NCI-H345 (cell line): Measurements from ENCODE around the gene TAB3.
"Not testable (repeated sequence)": the region's sequence is repeated elsewhere in the genome, so short reads cannot be mapped to it uniquely, and the experiment has no call there.

ENCODE experiments used
- DNase-seq: peaks from one replicate; lab custom pipeline; 2025; lab: John Stamatoyannopoulos, UW

TAB3 gene

GRCh38 chrX:30819080-30819479 is 70.0 kb downstream of the TAB3 start:
- DNase-seq, result no peak

GRCh38 chrX:30816079-30816478 is 73.0 kb downstream of the TAB3 start:
- DNase-seq, result no peak

GRCh38 chrX:30814978-30815377 is 74.1 kb downstream of the TAB3 start:
- no peak for DNase-seq

GRCh38 chrX:30812326-30812725 is 76.7 kb downstream of the TAB3 start:
- DNase-seq, result no peak

GRCh38 chrX:30806187-30806728 is 82.8 kb downstream of the TAB3 start:
- DNase-seq, result no peak

GRCh38 chrX:30804462-30804861 is 84.6 kb downstream of the TAB3 start:
- DNase-seq, result no peak

GRCh38 chrX:30800901-30801300 is 88.2 kb downstream of the TAB3 start:
- DNase-seq, result no peak

GRCh38 chrX:30799327-30799726 is 89.7 kb downstream of the TAB3 start:
- DNase-seq, result no peak

GRCh38 chrX:30798810-30799209 is 90.2 kb downstream of the TAB3 start:
- DNase-seq, result no peak

GRCh38 chrX:30797301-30797700 is 91.8 kb downstream of the TAB3 start:
- not testable (repeated sequence) for DNase-seq

- DNase-seq, result no peak
Observed at GRCh38 chrX:30795981-30796958, 92.8 kb downstream of the TAB3 start.

- no peak for DNase-seq
Observed at GRCh38 chrX:30794497-30794896, 94.6 kb downstream of the TAB3 start.

GRCh38 chrX:30793767-30794103 is 95.3 kb downstream of the TAB3 start:
- no peak for DNase-seq

- no peak for DNase-seq
Observed at GRCh38 chrX:30793075-30793766, 95.8 kb downstream of the TAB3 start.

- DNase-seq, result no peak
Observed at GRCh38 chrX:30791296-30792278, 97.5 kb downstream of the TAB3 start.

GRCh38 chrX:30787012-30787411 is 102.0 kb downstream of the TAB3 start:
- no peak for DNase-seq

- no peak for DNase-seq
Observed at GRCh38 chrX:30786374-30786773, 102.7 kb downstream of the TAB3 start.

GRCh38 chrX:30781711-30782444 is 107.2 kb downstream of the TAB3 start:
- no peak for DNase-seq

- no peak for DNase-seq
Observed at GRCh38 chrX:30779453-30780030, 109.5 kb downstream of the TAB3 start.

- no peak for DNase-seq
Observed at GRCh38 chrX:30777575-30777974, 111.5 kb downstream of the TAB3 start.
